ENCODE data around the gene GPRC5C.

GRCh38 chr17:74451557-74451956, 19.7 kb downstream of the GPRC5C start:
- TF ChIP-seq EZH2 (IDR thresholded peaks at IDR 0.05; ENCODE audit: insufficient read depth, poor library complexity, severe bottlenecking): no peak
- TF ChIP-seq EZH2phosphoT487 (IDR thresholded peaks at IDR 0.05; ENCODE audit: insufficient read depth, low read depth): no peak

All from GM23248 (cell line).